NOMO-1 treated with DMSO at 0.1 percent for 48 hours (cell line): Measurements from ENCODE around the gene ATXN7L1.

Experiments
- DNase-seq: peaks from one replicate; lab custom pipeline; 2025; ENCODE audit not compliant: unreplicated experiment; lab: John Stamatoyannopoulos, UW

The ATXN7L1 gene

GRCh38 chr7:105652359-105652993, 223.9 kb downstream of the ATXN7L1 start:
- peak; percentile 21 for DNase-seq

DNA sequence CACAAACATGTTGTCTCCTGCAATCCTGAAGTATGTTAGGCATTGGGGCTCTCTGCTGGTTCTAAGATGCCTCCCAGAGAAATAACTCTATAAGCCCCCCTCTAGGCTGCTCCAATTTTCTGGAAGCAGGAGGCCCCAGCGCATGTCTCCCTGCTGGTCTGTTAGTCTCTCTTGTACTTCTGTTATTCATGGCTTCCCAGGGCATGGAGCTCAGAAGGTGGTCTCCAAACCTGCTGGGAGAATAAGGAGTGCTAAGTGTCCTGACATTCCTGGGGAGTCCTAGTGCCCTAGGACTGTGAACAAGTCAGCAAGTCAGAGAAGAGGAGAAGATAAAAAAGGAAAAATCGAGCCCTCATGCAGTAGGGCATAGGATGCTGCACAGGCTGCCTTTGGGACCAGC, 224.6 kb downstream of the ATXN7L1 start:
- no peak for DNase-seq

- no peak for DNase-seq
These were observed 225.9 kb downstream of the ATXN7L1 start for GRCh38 chr7:105650382-105650970.

- DNase-seq, result no peak
These were observed 226.5 kb downstream of the ATXN7L1 start for GRCh38 chr7:105649727-105650381.

GRCh38 chr7:105648561-105649401, 227.6 kb downstream of the ATXN7L1 start:
- DNase-seq, result no peak

- no peak for DNase-seq
These were observed 228.8 kb downstream of the ATXN7L1 start for GRCh38 chr7:105647591-105647990.

DNA sequence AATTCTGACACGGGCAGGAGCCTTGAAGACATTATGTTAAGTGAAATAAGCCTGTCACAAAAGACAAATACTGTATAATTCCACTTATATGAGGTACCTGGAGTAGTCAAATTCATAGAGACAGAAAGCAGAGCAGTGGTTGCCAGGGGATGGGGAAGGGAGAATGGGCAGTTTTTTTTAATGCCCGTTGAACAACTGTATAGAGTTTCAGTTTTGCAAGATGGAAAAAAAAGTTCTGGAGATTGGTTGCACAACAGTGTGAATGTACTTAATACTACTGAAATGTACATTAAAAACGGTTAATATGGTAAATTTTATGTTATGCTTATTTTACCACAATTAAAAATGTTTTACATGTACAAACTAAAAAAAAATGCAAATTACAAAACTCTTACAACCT, 231.5 kb downstream of the ATXN7L1 start:
- DNase-seq, result peak; percentile 2

- no peak for DNase-seq
These were observed 232.5 kb downstream of the ATXN7L1 start for GRCh38 chr7:105643851-105644250.

DNA sequence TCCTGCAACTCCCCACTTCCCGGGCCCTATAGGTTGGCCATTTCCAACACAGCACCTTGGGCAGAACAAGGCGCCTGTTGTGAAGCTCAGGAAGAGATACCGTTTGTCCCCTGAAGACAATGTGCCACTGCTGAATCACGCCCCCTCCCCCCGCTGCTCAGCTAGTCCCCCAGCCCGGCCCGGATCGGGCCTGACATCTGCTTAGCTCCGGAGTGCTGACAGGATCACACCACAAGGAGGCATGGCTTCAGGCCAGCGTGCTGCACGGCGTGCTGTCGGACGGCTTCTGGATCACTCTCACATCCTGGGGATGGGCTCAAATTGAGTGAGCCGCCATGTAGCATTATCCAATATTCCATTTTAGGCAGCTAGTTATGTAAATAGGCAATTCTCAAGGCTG, 233.0 kb downstream of the ATXN7L1 start:
- DNase-seq, result no peak

DNA sequence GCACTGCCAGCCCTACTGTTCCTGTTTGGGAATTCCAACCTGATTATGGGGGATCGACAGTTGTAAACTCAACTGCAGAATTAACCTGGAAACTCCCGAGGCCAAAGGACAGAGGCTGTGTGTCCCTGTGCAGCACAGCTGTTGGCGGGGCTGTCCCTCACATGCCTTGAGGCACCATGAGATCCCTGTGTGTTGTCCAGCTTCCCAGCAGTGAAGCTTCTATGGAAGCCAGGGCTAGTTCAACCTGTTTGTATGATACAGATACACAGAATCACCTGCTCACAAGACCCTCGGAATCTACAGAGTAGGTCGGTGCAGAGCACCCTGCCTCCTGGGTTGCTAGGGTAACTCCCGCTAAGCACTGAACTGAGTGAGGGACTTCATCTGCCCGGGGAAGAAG, 234.1 kb downstream of the ATXN7L1 start:
- no peak for DNase-seq

DNA sequence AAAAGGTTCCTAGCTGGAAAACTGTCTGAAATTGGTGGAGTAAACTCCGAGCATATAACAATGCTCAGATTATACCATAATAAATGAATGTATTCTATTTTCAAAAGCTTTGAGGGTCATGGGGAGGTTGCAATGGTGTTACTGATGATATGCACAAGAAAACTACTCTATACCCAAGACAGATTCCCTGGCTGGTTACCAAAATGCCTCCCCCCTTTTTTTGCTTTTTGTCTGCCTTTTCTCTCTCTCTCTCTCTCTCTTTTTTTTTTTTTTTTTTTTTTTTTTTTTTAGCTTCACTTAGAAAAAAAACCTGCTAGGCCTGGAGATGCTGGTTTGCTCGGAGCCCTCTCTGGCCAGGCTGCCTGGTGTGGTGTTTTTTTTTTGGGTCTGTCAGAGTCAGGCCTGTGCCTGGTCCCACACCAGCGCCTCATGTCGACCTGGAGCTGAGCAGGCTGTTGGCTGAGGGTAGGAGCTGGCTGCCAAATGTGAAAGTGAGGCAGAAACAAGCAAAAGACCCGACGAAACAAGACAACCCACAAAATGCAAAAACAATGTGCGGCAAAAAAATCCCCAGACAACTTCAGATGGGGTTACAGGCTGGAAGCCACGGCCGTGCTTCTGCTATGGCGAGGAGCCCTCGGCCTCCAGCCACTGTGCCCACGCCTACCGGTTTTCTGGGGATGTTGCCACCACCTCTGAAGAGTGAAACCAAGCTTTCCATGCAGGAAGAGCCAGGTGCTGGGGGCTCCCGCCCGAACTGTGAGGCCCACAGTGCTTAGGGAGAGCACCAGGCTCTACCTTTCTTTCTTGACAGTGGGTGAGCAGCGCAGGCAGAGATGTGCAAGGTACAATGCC, 235.2 kb downstream of the ATXN7L1 start:
- no peak for DNase-seq

DNA sequence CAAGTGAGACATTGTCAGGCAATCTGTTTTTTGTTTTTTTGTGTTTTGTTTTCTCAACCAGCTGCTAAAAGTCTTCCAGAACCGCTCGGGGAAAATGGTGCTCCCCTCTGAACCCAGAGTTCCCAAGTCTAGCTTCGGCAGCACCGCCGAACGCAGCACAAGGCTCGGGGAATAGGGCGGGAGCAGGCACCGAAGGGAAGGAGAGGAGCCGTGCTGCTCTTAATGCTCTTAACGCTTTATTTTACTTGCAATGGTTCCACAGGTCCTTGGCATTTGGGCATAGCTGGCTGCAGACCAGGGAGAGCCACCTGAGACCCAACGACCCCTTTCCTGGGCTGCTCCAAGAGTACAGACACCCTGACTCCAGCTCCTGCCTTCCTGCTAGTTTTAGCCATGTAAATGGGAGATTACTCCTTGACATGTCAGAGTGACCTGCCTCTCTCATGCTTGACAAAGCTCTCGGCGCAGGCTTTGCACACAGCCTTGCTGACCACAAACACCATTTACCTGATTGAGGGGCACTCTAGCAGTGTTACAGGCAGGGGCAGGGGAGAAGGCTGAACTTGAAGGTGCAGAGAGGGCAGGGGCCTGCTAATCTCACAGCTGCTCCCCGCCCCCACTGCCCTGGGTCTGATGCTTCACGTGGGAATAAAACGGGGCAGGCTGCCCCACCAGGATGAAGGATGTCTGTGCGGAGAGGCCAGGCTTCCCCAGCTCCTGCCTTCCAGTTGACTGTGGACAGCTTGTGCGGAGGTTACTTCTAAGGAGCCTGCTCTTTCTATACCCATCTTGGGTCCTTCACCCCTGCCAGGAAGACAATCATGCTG, 236.5 kb downstream of the ATXN7L1 start:
- DNase-seq, result no peak

DNA sequence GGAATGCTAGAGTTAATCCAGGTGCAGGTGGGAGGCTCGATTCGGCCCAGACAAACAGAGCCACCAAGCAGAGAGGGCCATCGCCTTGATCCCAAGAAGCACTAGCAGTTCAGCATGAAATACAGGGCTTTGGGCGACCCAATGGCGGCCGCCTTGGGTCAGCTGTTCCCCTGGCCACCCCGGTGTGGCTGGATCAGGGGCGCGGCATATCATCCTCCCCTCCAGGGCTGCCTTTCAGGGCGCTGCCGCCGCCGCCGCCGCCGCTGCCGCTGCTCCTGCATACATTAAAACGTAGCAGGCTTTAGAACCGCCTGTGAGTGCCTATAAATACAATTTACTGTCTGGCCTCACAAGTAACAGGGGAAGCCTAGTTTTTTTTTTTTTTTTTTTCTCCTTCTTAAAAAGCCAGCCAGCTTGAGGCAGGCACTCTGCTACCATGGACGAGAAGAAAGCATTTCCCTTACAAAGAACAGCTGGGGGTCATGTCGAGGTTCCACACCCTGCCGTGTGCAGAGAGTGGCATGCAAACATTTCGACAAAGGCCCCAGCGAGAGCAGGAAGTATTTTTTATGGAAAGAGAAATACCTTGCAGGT, 237.4 kb downstream of the ATXN7L1 start:
- DNase-seq, result no peak

DNA sequence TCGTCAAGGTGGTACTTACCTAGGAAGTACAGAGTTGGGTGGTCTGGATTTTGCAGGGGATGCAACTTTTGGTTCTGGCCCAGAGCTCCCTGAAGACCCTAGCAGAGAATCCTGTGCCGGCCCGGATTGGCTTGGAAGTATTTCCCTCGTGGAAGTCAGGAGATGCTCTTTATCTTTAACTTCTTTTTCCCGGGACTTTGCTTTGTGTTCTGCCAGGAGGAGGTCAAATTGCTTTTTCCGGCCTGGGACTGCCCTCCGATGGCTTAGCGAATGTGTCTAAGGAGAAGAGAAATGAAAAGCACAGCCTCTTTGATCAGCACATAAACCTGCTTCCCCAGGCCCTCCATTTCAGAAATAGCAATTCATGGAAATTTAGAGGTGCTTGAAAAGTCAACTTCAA, 238.1 kb downstream of the ATXN7L1 start:
- no peak for DNase-seq

DNA sequence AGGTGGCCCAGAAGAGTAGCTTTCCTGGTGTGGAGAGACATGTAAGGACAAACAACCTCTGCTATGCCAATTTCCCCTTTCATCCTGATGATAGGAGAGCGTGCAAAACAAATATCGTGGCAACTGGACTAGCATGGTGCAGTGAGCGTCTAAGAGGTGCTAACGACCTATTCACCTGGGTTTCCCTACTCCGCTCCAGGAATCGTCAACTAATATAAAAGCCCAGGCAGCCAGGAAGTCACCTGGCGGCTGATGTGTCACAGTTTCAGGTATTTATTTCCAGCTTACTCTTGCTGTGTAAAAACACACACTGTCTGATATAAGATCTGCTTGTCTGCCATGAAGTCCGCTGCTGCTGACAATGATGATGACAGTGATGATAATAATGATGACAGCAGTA, 238.6 kb downstream of the ATXN7L1 start:
- DNase-seq, result no peak

GRCh38 chr7:105636982-105637381, 239.4 kb downstream of the ATXN7L1 start:
- DNase-seq, result no peak

GRCh38 chr7:105635197-105635596, 241.2 kb downstream of the ATXN7L1 start:
- DNase-seq, result no peak

DNA sequence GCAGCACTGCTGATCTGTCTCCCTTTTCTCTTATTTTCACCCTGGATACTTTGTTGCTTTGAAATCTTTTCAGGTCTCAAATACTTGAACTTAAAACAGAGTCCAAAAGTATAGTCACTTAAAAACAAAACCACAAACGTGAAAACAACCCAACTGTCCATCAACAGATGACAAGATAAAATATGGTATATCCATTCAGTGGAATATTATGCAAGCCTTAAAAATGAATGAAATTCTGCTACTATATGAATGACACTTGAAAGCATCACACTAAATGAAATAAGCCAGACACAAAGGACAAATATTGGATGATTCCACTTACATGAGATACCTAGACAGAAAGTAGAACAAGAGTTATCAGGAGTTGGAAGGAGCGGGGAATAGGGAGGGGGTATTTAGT, 250.4 kb downstream of the ATXN7L1 start:
- DNase-seq, result no peak

- no peak for DNase-seq
These were observed 252.5 kb downstream of the ATXN7L1 start for GRCh38 chr7:105623906-105624305.

DNA sequence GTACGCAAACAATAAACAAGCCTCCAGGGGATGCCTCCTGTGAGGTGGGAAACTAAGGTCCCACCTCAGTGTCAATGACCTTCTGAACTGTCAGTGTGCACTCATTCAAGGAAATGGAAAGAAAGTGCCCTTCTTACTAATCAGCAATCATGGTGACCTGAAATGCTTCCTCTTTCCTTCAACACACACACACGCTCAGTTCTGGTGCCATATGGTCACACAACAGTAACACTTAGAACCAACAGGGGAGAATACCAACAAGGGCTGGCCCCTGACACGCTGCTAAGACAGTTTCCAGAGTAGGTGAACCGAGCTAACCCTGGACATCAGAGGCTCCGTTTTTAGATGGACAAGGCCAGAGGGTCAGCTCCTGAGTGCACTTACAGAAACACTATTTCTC, 253.0 kb downstream of the ATXN7L1 start:
- no peak for DNase-seq
